Stimulated activated naive CD8-positive, alpha-beta T cell treated with anti-CD3 and anti-CD28 coated beads, Interleukin-15, amount 100 ng/mL, for 72 hours (primary cell): ENCODE measurements around the gene APEX2.
"Not testable (repeated sequence)": the region's sequence is repeated elsewhere in the genome, so short reads cannot be mapped to it uniquely, and the experiment has no call there.

Experiments used
- ATAC-seq: fragments of 150-1000 bp; cut with Tn5 transposase; 2 replicates; pipeline ENCODE4 v1.10.0; 2021; ENCODE audit warnings: mild to moderate bottlenecking, moderate library complexity
- DNase-seq, 2 donors: peaks; one replicate each; pipeline ENCODE4 v3.0.0; 2021 to 2022
- H3K27ac Mint-ChIP-seq, 2 donors: one replicate each; pipeline ENCODE4 v1.8.0; 2022; ENCODE audit warnings: mild to moderate bottlenecking in 2 of 2, mixed read lengths in 2 of 2, moderate library complexity in 2 of 2
- H3K27me3 Mint-ChIP-seq: one replicate; pipeline ENCODE4 v1.8.0; 2022; ENCODE audit warnings: mixed read lengths
- H3K4me1 Mint-ChIP-seq: one replicate; pipeline ENCODE4 v1.8.0; 2022; ENCODE audit warnings: mild to moderate bottlenecking, mixed read lengths
- H3K4me3 Mint-ChIP-seq, 2 donors: one replicate each; pipeline ENCODE4 v1.8.0; 2022; ENCODE audit warnings: mild to moderate bottlenecking in 2 of 2, mixed read lengths in 2 of 2, moderate library complexity in 1 of 2
- H3K9me3 Mint-ChIP-seq, 2 donors: one replicate each; pipeline ENCODE4 v1.8.0; 2022; ENCODE audit warnings: mixed read lengths in 2 of 2

Gene APEX2

DNA sequence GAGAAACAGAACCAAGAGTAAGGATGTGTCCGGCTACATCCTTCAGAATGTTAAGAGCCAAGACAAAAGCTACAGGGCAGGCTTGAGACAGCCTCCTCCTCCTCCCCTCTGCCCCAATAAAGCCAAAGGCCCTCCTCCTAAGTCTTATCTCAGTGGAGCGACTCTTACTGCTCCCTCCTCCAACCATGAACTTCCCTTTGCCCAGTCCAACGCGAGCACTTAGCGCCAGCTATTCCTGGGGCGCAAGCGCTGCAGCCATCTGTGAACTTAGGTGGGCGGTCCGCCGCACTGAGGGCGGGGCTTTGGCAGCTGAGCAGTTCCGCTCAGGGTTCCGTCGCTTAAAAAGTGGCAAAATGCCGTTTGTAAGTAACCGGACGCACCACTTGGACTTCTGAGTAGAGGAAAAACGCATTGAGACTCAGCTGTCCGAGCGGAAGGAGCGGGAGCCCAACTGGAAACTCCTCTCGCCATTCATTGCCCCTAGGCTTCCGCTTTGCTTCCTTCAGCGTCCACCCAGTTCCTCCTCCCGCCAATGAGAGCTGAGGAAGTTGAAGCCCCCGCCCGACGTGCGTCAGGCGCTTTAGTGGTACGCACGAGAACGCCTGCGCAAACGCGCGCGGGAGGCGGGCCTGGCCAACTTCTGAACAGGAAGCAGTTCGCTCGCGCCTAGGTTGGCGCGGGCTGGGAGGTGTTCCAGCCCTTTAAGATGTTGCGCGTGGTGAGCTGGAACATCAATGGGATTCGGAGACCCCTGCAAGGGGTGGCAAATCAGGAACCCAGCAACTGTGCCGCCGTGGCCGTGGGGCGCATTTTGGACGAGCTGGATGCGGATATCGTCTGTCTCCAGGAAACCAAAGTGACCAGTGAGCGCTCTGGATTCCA, at the start of gene APEX2:
TSS of gene APEX2 (plus strand) at position 647 of the 882 bp plus-strand sequence. CDS start at position 707, 60 bp downstream.
- peak within 1 kb of the TSS; percentile 89 to 93 for H3K27ac Mint-ChIP-seq
- H3K4me1 Mint-ChIP-seq, result peaks cover 22% of the 10 kb centered on the region
- peak within 1 kb of the TSS; percentile 98 to 99 for H3K4me3 Mint-ChIP-seq
- no peaks in the 10 kb centered on the region for H3K27me3 Mint-ChIP-seq
- H3K9me3 Mint-ChIP-seq, result no peaks in the 10 kb centered on the region
- DNase-seq, result peak; percentile 73 to 87
- ATAC-seq, result peak; percentile 97

- DNase-seq (no peak), ATAC-seq (no peak)
- Mint-ChIP-seq H3K4me3 (no peak overlapping the region), H3K27ac (no peak overlapping the region), H3K9me3 (no peaks in the 10 kb centered on the region), H3K4me1 (no peaks in the 10 kb centered on the region), H3K27me3 (no peaks in the 10 kb centered on the region)
Measured at GRCh38 chrX:54950730-54951375, 49.3 kb upstream of the APEX2 start.

GRCh38 chrX:54961750-54962149, 38.4 kb upstream of the APEX2 start:
- no peaks in the 10 kb centered on the region for H3K27me3 Mint-ChIP-seq
- no peaks in the 10 kb centered on the region for H3K9me3 Mint-ChIP-seq
- no peak for DNase-seq
- H3K4me3 Mint-ChIP-seq, result no peak overlapping the region
- peaks cover 31% of the 10 kb centered on the region for H3K4me1 Mint-ChIP-seq
- H3K27ac Mint-ChIP-seq, result no peak overlapping the region
- ATAC-seq, result no peak

- Mint-ChIP-seq H3K9me3 (no peaks in the 10 kb centered on the region), H3K27ac (no peak overlapping the region), H3K4me3 (peak overlapping the region; percentile 6 to 38), H3K27me3 (no peaks in the 10 kb centered on the region), H3K4me1 (peaks cover 31% of the 10 kb centered on the region)
- no peak for DNase-seq
- no peak for ATAC-seq
Measured at GRCh38 chrX:54964766-54965497, 35.2 kb upstream of the APEX2 start.

GRCh38 chrX:54977387-54977786, 22.8 kb upstream of the APEX2 start:
- Mint-ChIP-seq H3K4me3 (no peak overlapping the region), H3K4me1 (no peaks in the 10 kb centered on the region), H3K27ac (no peak overlapping the region), H3K9me3 (no peaks in the 10 kb centered on the region), H3K27me3 (no peaks in the 10 kb centered on the region)
- no peak for DNase-seq
- ATAC-seq, result no peak

- no peak overlapping the region for H3K27ac Mint-ChIP-seq
- no peak for DNase-seq
- no peaks in the 10 kb centered on the region for H3K27me3 Mint-ChIP-seq
- H3K4me3 Mint-ChIP-seq, result no peak overlapping the region
- H3K9me3 Mint-ChIP-seq, result no peaks in the 10 kb centered on the region
- no peaks in the 10 kb centered on the region for H3K4me1 Mint-ChIP-seq
- ATAC-seq, result no peak
Measured at GRCh38 chrX:54978448-54978847, 21.7 kb upstream of the APEX2 start.

DNA sequence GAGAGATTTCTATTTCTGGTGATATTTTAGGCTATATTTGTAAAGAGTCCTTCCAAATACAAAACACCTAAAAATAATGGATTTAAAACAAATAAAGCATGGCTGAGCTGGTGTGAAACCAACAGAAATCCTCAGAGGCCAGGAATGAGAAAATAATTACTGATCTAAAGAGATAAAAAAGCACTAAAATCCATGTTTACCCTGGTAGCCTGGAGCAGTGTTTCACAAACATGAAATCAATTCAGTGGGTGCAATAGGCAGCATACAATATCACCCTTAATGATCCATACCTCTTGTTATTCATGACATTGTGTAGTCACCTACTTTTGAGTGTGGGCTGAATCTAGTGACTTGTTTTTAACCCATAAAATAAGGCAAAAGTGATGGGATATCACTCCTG, 20.7 kb upstream of the APEX2 start:
- no peak for DNase-seq
- ATAC-seq, result no peak

DNA sequence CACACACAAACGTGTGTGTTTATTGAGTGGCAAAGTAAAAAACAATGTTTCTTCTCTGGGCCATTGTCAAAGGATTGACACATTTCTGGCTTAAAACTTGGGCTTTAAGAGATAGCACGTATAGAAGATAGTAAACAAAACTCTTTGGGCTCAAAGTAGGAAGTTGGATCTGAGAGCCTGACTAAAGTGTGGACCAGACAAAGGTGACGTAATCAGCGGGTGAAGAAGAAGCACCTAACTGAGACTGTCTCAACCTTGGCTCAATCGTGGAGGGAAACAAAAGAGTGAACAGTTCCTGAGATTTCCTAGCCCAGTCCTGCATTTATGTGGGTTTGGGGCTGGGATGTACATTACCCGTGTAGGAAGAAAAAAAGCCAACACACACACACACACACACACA, 19.8 kb upstream of the APEX2 start:
- ATAC-seq (no peak), DNase-seq (no peak)
- Mint-ChIP-seq H3K9me3 (no peaks in the 10 kb centered on the region), H3K4me1 (no peaks in the 10 kb centered on the region), H3K4me3 (no peak overlapping the region), H3K27me3 (no peaks in the 10 kb centered on the region), H3K27ac (no peak overlapping the region)

More for the DNA sequence above, 20.7 kb upstream of the APEX2 start:
- no peaks in the 10 kb centered on the region for H3K9me3 Mint-ChIP-seq
- no peak overlapping the region for H3K4me3 Mint-ChIP-seq
- H3K27ac Mint-ChIP-seq, result no peak overlapping the region
- no peaks in the 10 kb centered on the region for H3K4me1 Mint-ChIP-seq
- H3K27me3 Mint-ChIP-seq, result no peaks in the 10 kb centered on the region

- not testable (repeated sequence) for DNase-seq, H3K4me1 Mint-ChIP-seq, H3K27ac Mint-ChIP-seq, ATAC-seq, H3K27me3 Mint-ChIP-seq, H3K9me3 Mint-ChIP-seq, H3K4me3 Mint-ChIP-seq
Measured at GRCh38 chrX:54983306-54983705, 16.9 kb upstream of the APEX2 start.

DNA sequence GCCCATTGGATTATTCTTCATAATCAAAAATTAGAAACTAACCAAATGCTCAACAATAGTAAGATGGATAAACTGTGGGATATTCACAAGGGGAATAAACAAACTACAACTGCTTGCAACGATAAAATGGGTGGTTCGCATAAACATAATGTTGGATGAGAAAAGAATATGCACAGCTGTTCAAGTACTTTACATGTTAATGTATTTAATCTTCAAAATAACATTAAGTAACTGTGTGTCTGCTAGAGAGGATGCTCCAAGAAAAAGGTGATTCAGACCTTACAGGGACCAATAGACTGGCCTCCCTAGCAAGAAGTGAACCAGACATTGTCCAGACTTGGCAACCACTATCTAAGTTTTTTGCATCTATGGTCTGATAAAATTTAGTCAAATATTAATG, 8.5 kb upstream of the APEX2 start:
- ATAC-seq (no peak), DNase-seq (no peak)
- no peak overlapping the region for H3K4me3 Mint-ChIP-seq
- H3K27ac Mint-ChIP-seq, result peak overlapping the region in 1 of 2 donors; percentile 20
- H3K4me1 Mint-ChIP-seq, result no peaks in the 10 kb centered on the region
- no peaks in the 10 kb centered on the region for H3K9me3 Mint-ChIP-seq
- no peaks in the 10 kb centered on the region for H3K27me3 Mint-ChIP-seq

- ATAC-seq (no peak), DNase-seq (no peak)
- no peak overlapping the region for H3K27ac Mint-ChIP-seq
- H3K4me1 Mint-ChIP-seq, result no peaks in the 10 kb centered on the region
- H3K27me3 Mint-ChIP-seq, result no peaks in the 10 kb centered on the region
- H3K9me3 Mint-ChIP-seq, result no peaks in the 10 kb centered on the region
- no peak overlapping the region for H3K4me3 Mint-ChIP-seq
Measured at GRCh38 chrX:54992911-54993622, 7.1 kb upstream of the APEX2 start.

GRCh38 chrX:54994099-54994498, 6.1 kb upstream of the APEX2 start, which contains the start of gene PFKFB1:
PFKFB1 (minus strand) TSS chrX:54994188; CDS start chrX:54994007, 181 bp downstream.
- no peaks in the 10 kb centered on the region for H3K27me3 Mint-ChIP-seq
- DNase-seq, result no peak
- H3K4me1 Mint-ChIP-seq, result peaks cover 1% of the 10 kb centered on the region
- H3K27ac Mint-ChIP-seq, result peak within 1 kb of the TSS in 1 of 2 donors; percentile 72
- no peak within 1 kb of the TSS for H3K4me3 Mint-ChIP-seq
- H3K9me3 Mint-ChIP-seq, result no peaks in the 10 kb centered on the region
- no peak for ATAC-seq

DNA sequence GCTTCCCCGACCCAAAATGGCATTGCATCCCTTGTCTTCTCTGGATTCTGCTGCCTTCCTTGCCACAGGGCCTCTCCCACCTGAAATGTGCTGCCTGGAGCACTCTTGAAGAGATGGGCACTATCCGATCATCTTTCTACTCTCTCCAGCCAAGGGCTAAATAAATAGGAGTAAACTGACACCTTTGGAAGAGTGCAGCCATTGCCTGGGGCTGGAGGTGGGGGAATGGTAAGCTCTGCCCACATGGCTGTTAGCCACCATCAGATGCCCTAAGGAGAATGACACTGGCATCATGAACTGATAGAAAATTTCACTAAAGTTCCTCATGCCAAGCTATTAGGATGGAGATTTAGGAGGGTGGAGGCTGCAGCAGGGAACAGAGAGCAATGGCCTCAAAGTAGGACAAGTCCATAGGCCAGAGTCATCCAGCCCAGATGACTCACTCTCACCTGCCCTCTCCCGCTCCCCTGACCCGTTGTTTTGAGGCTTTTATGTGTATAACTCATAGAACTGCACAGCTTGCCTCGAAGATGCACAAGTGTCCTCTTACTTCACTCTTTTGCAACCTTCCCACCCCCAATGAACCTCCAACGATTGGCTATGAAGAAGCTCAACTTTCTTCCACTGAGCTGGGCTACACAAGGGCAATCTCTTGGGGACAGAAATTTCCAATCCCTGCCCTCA, 5.4 kb upstream of the APEX2 start:
- Mint-ChIP-seq H3K4me1 (peaks cover 8% of the 10 kb centered on the region), H3K4me3 (no peak overlapping the region), H3K27ac (peak overlapping the region in 1 of 2 donors; percentile 72), H3K27me3 (no peaks in the 10 kb centered on the region), H3K9me3 (no peaks in the 10 kb centered on the region)
- DNase-seq, result no peak
- no peak for ATAC-seq

DNA sequence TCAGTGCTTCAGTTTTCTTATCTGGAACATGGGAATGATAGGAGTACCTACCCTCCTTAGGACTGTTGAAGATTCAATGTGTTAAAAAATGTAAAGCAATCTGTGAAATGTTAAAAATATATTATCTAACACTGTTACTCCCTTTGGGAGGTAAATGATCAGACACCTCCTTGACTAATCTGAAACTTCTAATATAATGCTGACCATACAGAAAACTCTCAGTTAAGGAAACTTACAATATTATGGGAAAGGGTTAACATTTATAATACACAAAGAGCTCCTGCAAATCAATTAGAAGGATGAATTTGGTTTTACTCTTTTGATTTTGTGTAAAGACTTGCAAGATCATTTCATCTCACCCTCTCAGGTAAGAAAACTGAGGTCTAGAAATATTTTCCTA, 4.5 kb upstream of the APEX2 start:
- Mint-ChIP-seq H3K4me1 (peaks cover 8% of the 10 kb centered on the region), H3K27ac (no peak overlapping the region), H3K9me3 (no peaks in the 10 kb centered on the region)

GRCh38 chrX:55004231-55004630, 4.1 kb downstream of the APEX2 start:
- Mint-ChIP-seq H3K9me3 (no peaks in the 10 kb centered on the region), H3K4me3 (no peak overlapping the region), H3K27ac (peak overlapping the region in 1 of 2 donors; percentile 69), H3K27me3 (no peaks in the 10 kb centered on the region), H3K4me1 (peaks cover 38% of the 10 kb centered on the region)
- ATAC-seq, result no peak
- no peak for DNase-seq

More for the DNA sequence above, 4.5 kb upstream of the APEX2 start:
- ATAC-seq (no peak), DNase-seq (no peak)
- Mint-ChIP-seq H3K4me3 (no peak overlapping the region), H3K27me3 (no peaks in the 10 kb centered on the region)
